ENCODE data around the gene GNAT2. TPM values are rescaled to one million over a fixed set of nuclear protein-coding genes. Genes with fewer than 3 reads are reported as not detected.

The GNAT2 gene
- total RNA-seq, 1 experiment from 2014 or later: 0.20 TPM

DNA sequence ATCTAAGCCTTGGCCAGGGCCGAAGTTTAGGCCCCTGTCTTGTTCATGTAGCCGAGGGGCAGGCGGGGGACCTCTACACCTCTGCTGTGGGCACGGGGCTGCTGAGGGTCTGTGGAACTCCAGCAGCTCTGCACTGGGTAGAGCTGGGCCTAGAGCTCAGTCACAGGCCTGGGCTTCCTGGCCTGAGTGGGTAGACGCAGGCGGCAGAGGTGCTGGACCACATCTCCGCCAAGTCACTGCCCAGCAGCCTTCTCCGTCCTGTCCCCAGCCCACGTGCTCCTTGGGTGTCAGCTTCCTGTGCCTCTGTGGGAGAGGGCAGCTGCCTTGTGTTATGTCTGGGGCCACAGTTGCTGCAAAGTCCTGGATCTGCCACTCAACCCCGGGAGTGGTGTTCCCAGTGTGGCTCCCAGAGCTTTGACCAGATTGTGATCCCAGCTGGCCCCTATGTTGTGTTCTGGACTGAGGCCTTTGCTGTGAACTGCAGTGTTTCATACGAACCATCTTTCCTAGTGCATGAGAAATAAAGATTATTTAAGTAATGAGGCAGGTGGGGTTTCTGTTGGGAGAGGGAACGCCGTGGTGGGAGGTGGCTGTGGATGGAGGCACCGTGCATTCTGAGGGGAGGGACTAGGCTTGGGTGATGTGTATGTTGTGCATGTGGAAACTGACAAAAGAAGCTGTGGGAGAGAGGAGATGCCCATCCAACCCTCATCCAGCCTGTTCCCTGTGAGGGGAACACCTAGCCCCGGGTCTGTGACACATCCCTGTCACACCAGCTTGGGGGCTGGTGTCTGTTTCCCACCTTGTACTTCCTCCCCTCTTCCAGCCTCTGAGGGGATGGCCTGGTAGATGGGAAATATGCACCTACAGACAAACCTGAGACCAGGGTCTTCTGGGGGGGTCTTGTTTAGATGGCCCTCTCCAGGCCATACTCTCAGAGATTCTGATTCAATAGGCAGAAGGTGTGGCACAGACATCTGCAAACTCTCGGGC lies 12.4 kb upstream of the GNAT2 start:
- no peaks in the 10 kb centered on the region for H3K27me3 ChIP-seq (ENCODE audit: insufficient read depth, low read length)
- H3K4me1 ChIP-seq (ENCODE audit: insufficient read depth, low read length): peaks cover 7% of the 10 kb centered on the region; the same call in 1 of the 2 replicates
- H3K56ac ChIP-seq (ENCODE audit: insufficient read length, low read depth, low read length): no peak overlapping the region
- no peak overlapping the region for H2BK5ac ChIP-seq (ENCODE audit: insufficient read length, low read length)
- H3K9ac ChIP-seq (ENCODE audit: extremely low read depth, insufficient read length, low read length): no peak overlapping the region
- H4K5ac ChIP-seq (ENCODE audit: insufficient read length, low read depth, low read length): no peak overlapping the region
- H3K4me3 Mint-ChIP-seq: no peak overlapping the region
- no peaks in the 10 kb centered on the region for H3K23me2 ChIP-seq (ENCODE audit: insufficient read length, low read depth, low read length, poor library complexity, severe bottlenecking)
- no peak overlapping the region for H4K8ac ChIP-seq (replicated peaks; ENCODE audit: insufficient read length, low read depth, low read length)
- no peak overlapping the region for H3K18ac ChIP-seq (ENCODE audit: insufficient read length, low read depth, low read length)
- peak overlapping the region; percentile 64 to 66 (median 65); a peak in 3 of 7 replicates for H3K27ac Mint-ChIP-seq
- H3K9me3 ChIP-seq (ENCODE audit: control insufficient read depth, low read depth, low read length): no peaks in the 10 kb centered on the region
- H3K23ac ChIP-seq (ENCODE audit: insufficient read length, low read depth, low read length): no peak overlapping the region
- DNase-seq: no peak
- H3K4me2 ChIP-seq (ENCODE audit: insufficient read depth, insufficient read length, low read length): no peak overlapping the region
- no peaks in the 10 kb centered on the region for H3K79me2 ChIP-seq (ENCODE audit: insufficient read depth, low read length)
- H3K14ac ChIP-seq (ENCODE audit: insufficient read depth, low read length): no peak overlapping the region
- H2BK12ac ChIP-seq (ENCODE audit: insufficient read length, low read depth, low read length): no peak overlapping the region
- H3K79me1 ChIP-seq (ENCODE audit: insufficient read depth, low read depth, low read length, poor library complexity, severe bottlenecking): no peaks in the 10 kb centered on the region
- TF ChIP-seq, protein P1, sequence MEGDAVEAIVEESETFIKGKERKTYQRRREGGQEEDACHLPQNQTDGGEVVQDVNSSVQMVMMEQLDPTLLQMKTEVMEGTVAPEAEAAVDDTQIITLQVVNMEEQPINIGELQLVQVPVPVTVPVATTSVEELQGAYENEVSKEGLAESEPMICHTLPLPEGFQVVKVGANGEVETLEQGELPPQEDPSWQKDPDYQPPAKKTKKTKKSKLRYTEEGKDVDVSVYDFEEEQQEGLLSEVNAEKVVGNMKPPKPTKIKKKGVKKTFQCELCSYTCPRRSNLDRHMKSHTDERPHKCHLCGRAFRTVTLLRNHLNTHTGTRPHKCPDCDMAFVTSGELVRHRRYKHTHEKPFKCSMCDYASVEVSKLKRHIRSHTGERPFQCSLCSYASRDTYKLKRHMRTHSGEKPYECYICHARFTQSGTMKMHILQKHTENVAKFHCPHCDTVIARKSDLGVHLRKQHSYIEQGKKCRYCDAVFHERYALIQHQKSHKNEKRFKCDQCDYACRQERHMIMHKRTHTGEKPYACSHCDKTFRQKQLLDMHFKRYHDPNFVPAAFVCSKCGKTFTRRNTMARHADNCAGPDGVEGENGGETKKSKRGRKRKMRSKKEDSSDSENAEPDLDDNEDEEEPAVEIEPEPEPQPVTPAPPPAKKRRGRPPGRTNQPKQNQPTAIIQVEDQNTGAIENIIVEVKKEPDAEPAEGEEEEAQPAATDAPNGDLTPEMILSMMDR (conservative IDR thresholded peaks at IDR 0.05): no peak
- no peak overlapping the region for H3K4ac ChIP-seq (ENCODE audit: low read depth, low read length)
- H3T11ph ChIP-seq (ENCODE audit: low read length): no peak overlapping the region
- H3K4me1 Mint-ChIP-seq: peaks cover 16 to 32% of the 10 kb centered on the region in 2 experiments
- H3K9me3 Mint-ChIP-seq: no peaks in the 10 kb centered on the region
- no peaks in the 10 kb centered on the region for H3K27me3 Mint-ChIP-seq (ENCODE audit: low read depth)
- no peak overlapping the region for H2AK5ac ChIP-seq (ENCODE audit: insufficient read length, low read length)
- no peak overlapping the region for H4K91ac ChIP-seq (ENCODE audit: insufficient read length, low read depth, low read length)
- H4K20me1 ChIP-seq (ENCODE audit: control insufficient read depth, insufficient read depth, insufficient read length): no peaks in the 10 kb centered on the region
- no peak overlapping the region for H3K27ac ChIP-seq (ENCODE audit: insufficient read length, low read depth, low read length)
- H2BK20ac ChIP-seq (ENCODE audit: low read depth, low read length, poor library complexity, severe bottlenecking): no peak overlapping the region
- H2BK15ac ChIP-seq (ENCODE audit: low read depth, low read length): no peak overlapping the region
- no peak overlapping the region for H2AFZ ChIP-seq (ENCODE audit: low read length)
- no CpG with 5 or more reads among the region's 16 CpGs for WGBS (ENCODE audit: extremely low coverage, insufficient read length, low lambda C conversion rate)
- H2BK120ac ChIP-seq (ENCODE audit: low read depth, low read length, poor library complexity, severe bottlenecking): no peak overlapping the region
- peaks cover 27 to 42% (median 37%) of the 10 kb centered on the region in 3 experiments; a peak in 6 of 7 replicates for H3K36me3 Mint-ChIP-seq (ENCODE audit: insufficient read depth in 1 of 3, low read depth in 3 of 3)
